Liver (tissue), 9 donors: ENCODE results near the gene SMYD3. TPM values are rescaled to one million over a fixed set of nuclear protein-coding genes. Genes with fewer than 3 reads are reported as not detected.

Source experiments
- DNase-seq: peaks from one replicate; pipeline ENCODE4 v3.0.0-alpha.2; 2017; ENCODE audit warnings: low spot score
- H3K27ac ChIP-seq, 2 donors: one replicate each; pipeline ENCODE4 v1.7.0; 2013; ENCODE audit warnings: inconsistent platforms in 2 of 2, low read length in 2 of 2, control low read depth in 1 of 2, low read depth in 1 of 2, mild to moderate bottlenecking in 1 of 2
- H3K27me3 ChIP-seq, 4 donors: one replicate each; pipeline versions ENCODE4 v1.6.1 to v1.7.0; 2013; ENCODE audit warnings: low read length in 3 of 4, inconsistent platforms in 1 of 4, mild to moderate bottlenecking in 1 of 4, moderate library complexity in 1 of 4; ENCODE audit not compliant: control insufficient read depth in 4 of 4, insufficient read depth in 4 of 4
- H3K36me3 ChIP-seq, 4 donors: one replicate each; pipeline versions ENCODE4 v1.6.1 to v1.7.0; 2013; ENCODE audit warnings: low read length in 3 of 4, mild to moderate bottlenecking in 3 of 4, low read depth in 1 of 4, moderate library complexity in 1 of 4; ENCODE audit not compliant: control insufficient read depth in 4 of 4, insufficient read depth in 3 of 4
- H3K4me1 ChIP-seq, 4 donors: one replicate each; pipeline versions ENCODE4 v1.6.1 to v1.7.0; 2013; ENCODE audit warnings: low read length in 3 of 4, mild to moderate bottlenecking in 3 of 4, moderate library complexity in 1 of 4; ENCODE audit not compliant: control insufficient read depth in 4 of 4, insufficient read depth in 4 of 4
- H3K4me3 ChIP-seq, 3 donors: one replicate each; pipeline versions ENCODE4 v1.6.1 to v1.7.0; 2013; ENCODE audit warnings: low read length in 3 of 3, control low read depth in 1 of 3, low read depth in 1 of 3, mild to moderate bottlenecking in 1 of 3
- H3K9ac ChIP-seq, 2 donors: one replicate each; pipeline ENCODE4 v1.7.0; 2013; ENCODE audit warnings: low read length in 2 of 2, mild to moderate bottlenecking in 2 of 2, moderate library complexity in 2 of 2, control low read depth in 1 of 2, low read depth in 1 of 2
- H3K9me3 ChIP-seq, 4 donors: one replicate each; pipeline versions ENCODE4 v1.6.1 to v1.7.0; 2013; ENCODE audit warnings: low read length in 3 of 4; ENCODE audit not compliant: control insufficient read depth in 4 of 4
- CTCF ChIP-seq: fragments of 150-350 bp; IDR thresholded peaks from 2 replicates; pipeline ENCODE4 v1.5.1; 2017; ENCODE audit warnings: improper control_type of control experiment, low read depth, low read length; ENCODE audit not compliant: missing input control
- EGR1 ChIP-seq, 2 donors: IDR thresholded peaks; 2 replicates each; pipeline ENCODE4 v1.6.1; 2016 to 2018; ENCODE audit warnings: antibody characterized with exemption in 2 of 2, low read depth in 2 of 2
- FOXA1 ChIP-seq: IDR thresholded peaks from 2 replicates; pipeline ENCODE4 v1.6.1; 2016; ENCODE audit warnings: antibody characterized with exemption
- FOXA2 ChIP-seq: IDR thresholded peaks from 2 replicates; pipeline ENCODE4 v1.6.1; 2016; ENCODE audit warnings: antibody characterized with exemption
- HNF4A ChIP-seq, 2 donors: conservative IDR thresholded peaks; 2 replicates each; pipeline ENCODE4 v1.6.1; 2016; ENCODE audit warnings: antibody characterized with exemption in 2 of 2, mild to moderate bottlenecking in 2 of 2
- HNF4G ChIP-seq: IDR thresholded peaks from 2 replicates; pipeline ENCODE4 v1.6.1; 2016; ENCODE audit warnings: antibody characterized with exemption
- JUND ChIP-seq, 2 donors: IDR thresholded peaks; 2 replicates each; pipeline ENCODE4 v1.6.1; 2016; ENCODE audit warnings: antibody characterized with exemption in 2 of 2
- MAX ChIP-seq: IDR thresholded peaks from 2 replicates; pipeline ENCODE4 v1.6.1; 2016; ENCODE audit warnings: antibody characterized with exemption
- NR2F2 ChIP-seq: IDR thresholded peaks from 2 replicates; pipeline ENCODE4 v1.6.1; 2016; ENCODE audit warnings: antibody characterized with exemption
- RAD21 ChIP-seq, 2 donors: IDR thresholded peaks; 2 replicates each; pipeline ENCODE4 v1.6.1; 2016; ENCODE audit warnings: antibody characterized with exemption in 2 of 2, mild to moderate bottlenecking in 2 of 2
- RXRA ChIP-seq, 2 donors: IDR thresholded peaks; 2 replicates each; pipeline ENCODE4 v1.6.1; 2017 to 2018; ENCODE audit warnings: antibody characterized with exemption in 2 of 2, mild to moderate bottlenecking in 1 of 2
- SP1 ChIP-seq: IDR thresholded peaks from 2 replicates; pipeline ENCODE4 v1.6.1; 2018; ENCODE audit warnings: antibody characterized with exemption, mild to moderate bottlenecking
- TAF1 ChIP-seq: conservative IDR thresholded peaks from 2 replicates; pipeline ENCODE4 v1.6.1; 2016; ENCODE audit warnings: antibody characterized with exemption, mild to moderate bottlenecking
- YY1 ChIP-seq: IDR thresholded peaks from 2 replicates; pipeline ENCODE4 v1.6.1; 2016; ENCODE audit warnings: antibody characterized with exemption, mild to moderate bottlenecking
- WGBS: extraction: QIAGEN DNeasy Blood & Tissue Kit; methylation state at CpG from one replicate; pipeline ENCODE4 v1.1.7; 2013; 5-methylcytosine and 5-hydroxymethylcytosine counted together
- polyA plus RNA-seq, 2 donors: library from polyadenylated mRNA; stranded (reverse) in 1 of 2; unstranded in 1 of 2; fragments of 200-250 nt in 1 of 2; fragments of >200 nt in 1 of 2; fragmentation: Nextera tagmentation in 1 of 2; extraction: Ambion mirVana in 1 of 2; gene quantifications; one replicate each; pipeline versions ENCODE4 v1.2.1 to v1.2.3, GENCODE V29; 2013 to 2015
- total RNA-seq, 2 donors: library from RNA; depleted of rRNA; stranded (reverse); fragments of >200 nt; gene quantifications; one replicate each; pipeline ENCODE4 v1.2.3, GENCODE V29; 2014
- TF ChIP-seq, protein P1 (sequence below): IDR thresholded peaks from 2 replicates; pipeline ENCODE4 v1.6.1; 2016; ENCODE audit warnings: antibody characterized with exemption, mild to moderate bottlenecking
- TF ChIP-seq, protein P2 (sequence below): IDR thresholded peaks from 2 replicates; pipeline ENCODE4 v1.6.1; 2016; ENCODE audit warnings: antibody characterized with exemption
- TF ChIP-seq, protein P3 (sequence below): IDR thresholded peaks from 2 replicates; pipeline ENCODE4 v1.6.1; 2016; ENCODE audit warnings: antibody characterized with exemption
- donor health status: healthy.
- donor health status: healthy.
- donor health status: healthy.
- donor health status: healthy.
- donor health status: healthy.

SMYD3 gene
- total and polyA plus RNA-seq, 4 donors: 3.1 to 9.1 (median 8.0) TPM

GRCh38 chr1:246136477-246136876 is 370.6 kb downstream of the SMYD3 start:
- Histone ChIP-seq H3K27ac (no peak overlapping the region), H3K36me3 (no peaks in the 10 kb centered on the region), H3K4me1 (no peaks in the 10 kb centered on the region), H3K4me3 (no peak overlapping the region), H3K9me3 (no peaks in the 10 kb centered on the region), H3K27me3 (no peaks in the 10 kb centered on the region), H3K9ac (no peak overlapping the region)
- TF ChIP-seq RXRA (IDR thresholded peaks at IDR 0.05) (no peak), FOXA2 (no peak), CTCF (no peak), RAD21 (IDR thresholded peaks at IDR 0.05) (no peak), TAF1 (no peak), FOXA1 (no peak), SP1 (no peak), HNF4A (conservative IDR thresholded peaks at IDR 0.05) (no peak), MAX (no peak), EGR1 (IDR thresholded peaks at IDR 0.05; ENCODE audit: low read depth in 2 of 2) (no peak), NR2F2 (no peak), JUND (IDR thresholded peaks at IDR 0.05) (no peak)
- TF ChIP-seq, protein P1, sequence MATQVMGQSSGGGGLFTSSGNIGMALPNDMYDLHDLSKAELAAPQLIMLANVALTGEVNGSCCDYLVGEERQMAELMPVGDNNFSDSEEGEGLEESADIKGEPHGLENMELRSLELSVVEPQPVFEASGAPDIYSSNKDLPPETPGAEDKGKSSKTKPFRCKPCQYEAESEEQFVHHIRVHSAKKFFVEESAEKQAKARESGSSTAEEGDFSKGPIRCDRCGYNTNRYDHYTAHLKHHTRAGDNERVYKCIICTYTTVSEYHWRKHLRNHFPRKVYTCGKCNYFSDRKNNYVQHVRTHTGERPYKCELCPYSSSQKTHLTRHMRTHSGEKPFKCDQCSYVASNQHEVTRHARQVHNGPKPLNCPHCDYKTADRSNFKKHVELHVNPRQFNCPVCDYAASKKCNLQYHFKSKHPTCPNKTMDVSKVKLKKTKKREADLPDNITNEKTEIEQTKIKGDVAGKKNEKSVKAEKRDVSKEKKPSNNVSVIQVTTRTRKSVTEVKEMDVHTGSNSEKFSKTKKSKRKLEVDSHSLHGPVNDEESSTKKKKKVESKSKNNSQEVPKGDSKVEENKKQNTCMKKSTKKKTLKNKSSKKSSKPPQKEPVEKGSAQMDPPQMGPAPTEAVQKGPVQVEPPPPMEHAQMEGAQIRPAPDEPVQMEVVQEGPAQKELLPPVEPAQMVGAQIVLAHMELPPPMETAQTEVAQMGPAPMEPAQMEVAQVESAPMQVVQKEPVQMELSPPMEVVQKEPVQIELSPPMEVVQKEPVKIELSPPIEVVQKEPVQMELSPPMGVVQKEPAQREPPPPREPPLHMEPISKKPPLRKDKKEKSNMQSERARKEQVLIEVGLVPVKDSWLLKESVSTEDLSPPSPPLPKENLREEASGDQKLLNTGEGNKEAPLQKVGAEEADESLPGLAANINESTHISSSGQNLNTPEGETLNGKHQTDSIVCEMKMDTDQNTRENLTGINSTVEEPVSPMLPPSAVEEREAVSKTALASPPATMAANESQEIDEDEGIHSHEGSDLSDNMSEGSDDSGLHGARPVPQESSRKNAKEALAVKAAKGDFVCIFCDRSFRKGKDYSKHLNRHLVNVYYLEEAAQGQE: no peak
- TF ChIP-seq, protein P2, sequence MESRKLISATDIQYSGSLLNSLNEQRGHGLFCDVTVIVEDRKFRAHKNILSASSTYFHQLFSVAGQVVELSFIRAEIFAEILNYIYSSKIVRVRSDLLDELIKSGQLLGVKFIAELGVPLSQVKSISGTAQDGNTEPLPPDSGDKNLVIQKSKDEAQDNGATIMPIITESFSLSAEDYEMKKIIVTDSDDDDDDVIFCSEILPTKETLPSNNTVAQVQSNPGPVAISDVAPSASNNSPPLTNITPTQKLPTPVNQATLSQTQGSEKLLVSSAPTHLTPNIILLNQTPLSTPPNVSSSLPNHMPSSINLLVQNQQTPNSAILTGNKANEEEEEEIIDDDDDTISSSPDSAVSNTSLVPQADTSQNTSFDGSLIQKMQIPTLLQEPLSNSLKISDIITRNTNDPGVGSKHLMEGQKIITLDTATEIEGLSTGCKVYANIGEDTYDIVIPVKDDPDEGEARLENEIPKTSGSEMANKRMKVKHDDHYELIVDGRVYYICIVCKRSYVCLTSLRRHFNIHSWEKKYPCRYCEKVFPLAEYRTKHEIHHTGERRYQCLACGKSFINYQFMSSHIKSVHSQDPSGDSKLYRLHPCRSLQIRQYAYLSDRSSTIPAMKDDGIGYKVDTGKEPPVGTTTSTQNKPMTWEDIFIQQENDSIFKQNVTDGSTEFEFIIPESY: no peak
- TF ChIP-seq, protein P3, sequence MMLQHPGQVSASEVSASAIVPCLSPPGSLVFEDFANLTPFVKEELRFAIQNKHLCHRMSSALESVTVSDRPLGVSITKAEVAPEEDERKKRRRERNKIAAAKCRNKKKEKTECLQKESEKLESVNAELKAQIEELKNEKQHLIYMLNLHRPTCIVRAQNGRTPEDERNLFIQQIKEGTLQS: no peak
- no peak for DNase-seq

DNA sequence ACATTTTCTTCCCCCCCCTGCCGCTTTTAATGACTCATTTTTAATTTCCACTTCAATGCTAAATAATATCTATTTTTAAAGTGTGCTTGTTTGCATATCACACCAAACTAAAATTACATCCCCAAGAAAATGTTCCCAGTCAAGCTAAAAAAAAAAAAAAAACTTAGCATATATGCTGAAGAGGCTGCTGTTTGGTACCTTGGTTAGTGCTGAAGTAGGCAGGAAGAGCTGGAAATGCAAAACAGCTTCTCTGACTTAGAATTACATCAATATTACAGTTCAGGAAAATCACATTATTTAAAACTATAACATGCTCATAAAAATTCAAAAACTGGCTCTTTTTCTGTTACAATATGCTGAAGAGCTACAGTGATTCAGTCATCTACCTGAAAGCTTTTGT is 372.3 kb downstream of the SMYD3 start:
- Histone ChIP-seq H3K9me3 (no peaks in the 10 kb centered on the region), H3K27me3 (no peaks in the 10 kb centered on the region), H3K9ac (no peak overlapping the region), H3K36me3 (no peaks in the 10 kb centered on the region), H3K27ac (no peak overlapping the region), H3K4me1 (no peaks in the 10 kb centered on the region), H3K4me3 (no peak overlapping the region)
- TF ChIP-seq, protein P3: no peak
- TF ChIP-seq YY1: no peak
- no peak for TF ChIP-seq HNF4G
- no peak for TF ChIP-seq CTCF
- no peak for TF ChIP-seq RAD21 (IDR thresholded peaks at IDR 0.05)
- no peak for TF ChIP-seq RXRA (IDR thresholded peaks at IDR 0.05)
- TF ChIP-seq, protein P1: no peak
- WGBS: 95% methylated on average over 1 of the region's 1 CpG
- no peak for DNase-seq
